OCI-LY1 (cell line): ENCODE data around the gene HSD17B7.

ENCODE experiments used
- CTCF ChIP-seq: fragments of 200-600 bp; sonication (generic), shearing (Covaris generic); IDR thresholded peaks from 2 replicates; pipeline ENCODE4 v1.5.1; 2017; ENCODE audit warnings: mild to moderate bottlenecking, antibody characterized with exemption, low read length, moderate library complexity, mixed read lengths
- EZH2 ChIP-seq: fragments of 200-600 bp; sonication (generic), shearing (Covaris generic); IDR thresholded peaks from 2 replicates; pipeline ENCODE4 v1.8.0; 2017; ENCODE audit warnings: borderline replicate concordance, mixed run types, mild to moderate bottlenecking, antibody characterized with exemption, low read length, moderate library complexity, mixed read lengths

GRCh38 chr1:162851341-162851740 lies 60.8 kb downstream of the HSD17B7 start:
- no peak for TF ChIP-seq EZH2
- TF ChIP-seq CTCF: no peak
